HEK293T (cell line): ENCODE data around the gene ATP8A2.

ENCODE experiments used
- CTCF ChIA-PET: fragments of 350-600 bp; formaldehyde crosslinking; extraction: SDS; loops from one replicate; lab custom pipeline; 2021; ENCODE audit warnings: antibody characterized with exemption, inconsistent platforms; lab: Yijun Ruan, JAX
- POLR2A ChIA-PET: fragments of 350-600 bp; formaldehyde crosslinking; extraction: SDS; loops from one replicate; lab custom pipeline; 2020; ENCODE audit warnings: antibody characterized with exemption, inconsistent platforms; lab: Yijun Ruan, JAX
- DNase-seq: peaks from one replicate; pipeline ENCODE4 v3.0.0; 2012; ENCODE audit warnings: mixed read lengths; ENCODE audit errors: extremely low spot score
- ARNT ChIP-seq: fragments of 450-650 bp; IDR thresholded peaks from 2 replicates; pipeline ENCODE4 v1.6.1; 2017; ENCODE audit warnings: mild to moderate bottlenecking
- BHLHE40 ChIP-seq: fragments of 450-650 bp; IDR thresholded peaks from 2 replicates; pipeline ENCODE4 v1.6.1; 2016; ENCODE audit warnings: mild to moderate bottlenecking, moderate library complexity, borderline replicate concordance
- CTBP1 ChIP-seq: fragments of 450-650 bp; IDR thresholded peaks from 2 replicates; pipeline ENCODE4 v1.6.1; 2016; ENCODE audit warnings: borderline replicate concordance
- ELF4 ChIP-seq: fragments of 450-650 bp; IDR thresholded peaks from 2 replicates; pipeline ENCODE4 v1.6.1; 2017; ENCODE audit warnings: antibody characterized with exemption
- FOXA1 ChIP-seq: fragments of 450-650 bp; IDR thresholded peaks from 2 replicates; pipeline ENCODE4 v1.6.1; 2016; ENCODE audit warnings: mild to moderate bottlenecking
- FOXK2 ChIP-seq: fragments of 450-650 bp; IDR thresholded peaks from 2 replicates; pipeline ENCODE4 v1.6.1; 2016; ENCODE audit warnings: mild to moderate bottlenecking
- FOXM1 ChIP-seq: fragments of 450-650 bp; IDR thresholded peaks from 2 replicates; pipeline ENCODE4 v1.6.1; 2017; ENCODE audit warnings: mild to moderate bottlenecking, borderline replicate concordance
- HDGF ChIP-seq: fragments of 450-650 bp; IDR thresholded peaks from 2 replicates; pipeline ENCODE4 v1.6.1; 2017; ENCODE audit warnings: antibody characterized with exemption, borderline replicate concordance
- L3MBTL2 ChIP-seq: fragments of 450-650 bp; conservative IDR thresholded peaks from 2 replicates; pipeline ENCODE4 v1.6.1; 2016; ENCODE audit warnings: mild to moderate bottlenecking
- LEF1 ChIP-seq: fragments of 450-650 bp; IDR thresholded peaks from 2 replicates; pipeline ENCODE4 v1.6.1; 2017; ENCODE audit warnings: mild to moderate bottlenecking, borderline replicate concordance
- NFRKB ChIP-seq: fragments of 450-650 bp; IDR thresholded peaks from 2 replicates; pipeline ENCODE4 v1.6.1; 2016; ENCODE audit warnings: mild to moderate bottlenecking, moderate library complexity
- SP1 ChIP-seq: fragments of 450-650 bp; IDR thresholded peaks from 2 replicates; pipeline ENCODE4 v1.6.1; 2017
- SUZ12 ChIP-seq: fragments of 450-650 bp; IDR thresholded peaks from 2 replicates; pipeline ENCODE4 v1.6.1; 2016; ENCODE audit warnings: mild to moderate bottlenecking
- TARDBP ChIP-seq: fragments of 450-650 bp; IDR thresholded peaks from 2 replicates; pipeline ENCODE4 v1.6.1; 2016
- ZNF384 ChIP-seq: fragments of 450-650 bp; IDR thresholded peaks from 2 replicates; pipeline ENCODE4 v1.6.1; 2016
- TF ChIP-seq, protein P1 (sequence below): fragments of 450-650 bp; IDR thresholded peaks from 2 replicates; pipeline ENCODE4 v1.6.1; 2016

Gene ATP8A2

DNA sequence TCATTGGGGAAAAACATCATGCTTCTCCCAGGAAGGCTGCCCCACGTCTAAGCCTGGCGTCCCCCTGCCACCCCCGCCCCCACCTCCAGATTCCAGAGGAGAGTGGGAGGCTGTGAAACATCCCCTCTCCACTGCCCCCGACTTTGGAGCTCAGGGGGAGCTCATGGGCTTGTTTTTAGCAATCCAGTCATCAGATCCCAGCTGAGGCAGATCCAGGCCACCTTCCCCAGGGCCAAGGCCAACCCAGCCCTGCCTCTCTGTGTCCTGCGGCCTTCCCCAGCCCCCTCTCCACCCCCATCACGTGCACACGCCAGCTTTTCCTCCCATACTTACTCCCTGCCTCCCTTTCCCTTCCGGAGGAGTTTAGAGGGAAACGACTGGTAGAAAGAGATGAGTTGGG, 641.2 kb downstream of the ATP8A2 start:
- ChIA-PET CTCF (no interaction called here), POLR2A (no interaction called here)
- no peak for DNase-seq
- TF ChIP-seq HDGF: no peak
- TF ChIP-seq SUZ12: no peak
- no peak for TF ChIP-seq LEF1
- TF ChIP-seq NFRKB: no peak
- TF ChIP-seq, protein P1, sequence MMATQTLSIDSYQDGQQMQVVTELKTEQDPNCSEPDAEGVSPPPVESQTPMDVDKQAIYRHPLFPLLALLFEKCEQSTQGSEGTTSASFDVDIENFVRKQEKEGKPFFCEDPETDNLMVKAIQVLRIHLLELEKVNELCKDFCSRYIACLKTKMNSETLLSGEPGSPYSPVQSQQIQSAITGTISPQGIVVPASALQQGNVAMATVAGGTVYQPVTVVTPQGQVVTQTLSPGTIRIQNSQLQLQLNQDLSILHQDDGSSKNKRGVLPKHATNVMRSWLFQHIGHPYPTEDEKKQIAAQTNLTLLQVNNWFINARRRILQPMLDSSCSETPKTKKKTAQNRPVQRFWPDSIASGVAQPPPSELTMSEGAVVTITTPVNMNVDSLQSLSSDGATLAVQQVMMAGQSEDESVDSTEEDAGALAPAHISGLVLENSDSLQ: no peak
- TF ChIP-seq ARNT: no peak
- TF ChIP-seq FOXM1: no peak
- no peak for TF ChIP-seq TARDBP
- TF ChIP-seq ZNF384: no peak
- TF ChIP-seq FOXK2: no peak
- TF ChIP-seq BHLHE40: no peak
- TF ChIP-seq FOXA1: no peak
- TF ChIP-seq CTBP1: no peak
- TF ChIP-seq SP1: no peak
- TF ChIP-seq L3MBTL2: no peak
- no peak for TF ChIP-seq ELF4

DNA sequence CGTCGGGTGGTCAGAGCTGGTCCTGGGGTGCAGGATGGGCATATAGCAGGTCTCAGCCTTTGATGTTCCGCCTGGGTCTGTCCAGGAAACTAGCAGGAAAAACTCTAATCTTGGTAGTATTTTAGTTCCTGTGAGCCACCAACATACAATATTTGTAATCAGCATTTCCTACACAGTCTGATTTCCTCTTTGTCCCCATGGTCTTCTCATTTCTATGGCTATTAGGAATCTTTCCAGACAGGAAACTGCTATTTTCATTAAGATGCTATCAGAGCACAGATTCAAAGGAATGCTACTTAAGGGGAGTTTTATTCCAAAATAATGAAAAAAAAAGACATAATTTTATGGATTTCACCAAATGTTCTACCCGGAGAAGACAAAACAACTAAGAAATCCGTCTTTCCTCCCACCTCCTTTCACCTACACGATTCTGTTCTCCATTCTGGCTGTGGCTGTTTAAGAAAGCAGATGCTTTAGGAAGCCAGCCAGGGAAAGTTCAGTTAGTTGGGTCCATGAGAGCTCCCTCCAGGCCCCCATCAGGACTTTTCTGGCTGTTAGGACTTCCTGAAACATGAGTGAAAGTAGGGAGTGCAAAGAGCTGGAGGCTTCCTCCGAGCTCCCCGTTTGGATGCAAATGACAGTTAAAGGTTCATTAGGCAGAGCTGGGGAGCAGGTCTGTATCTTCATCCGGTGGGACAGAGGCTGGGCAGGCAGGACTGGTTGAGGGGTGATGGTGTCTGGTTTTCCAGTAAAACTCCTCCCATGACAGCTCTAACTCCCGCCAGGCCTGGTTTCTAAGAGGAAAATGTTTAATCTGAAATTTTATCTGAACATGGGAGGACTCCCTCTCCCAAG, 643.7 kb downstream of the ATP8A2 start:
- no peak for DNase-seq
- POLR2A ChIA-PET: no interaction called here
- TF ChIP-seq CTBP1: no peak
- TF ChIP-seq TARDBP: no peak
- TF ChIP-seq, protein P1: no peak
- no peak for TF ChIP-seq LEF1
- TF ChIP-seq FOXA1: no peak
- no peak for TF ChIP-seq HDGF
- TF ChIP-seq ZNF384: no peak
- no peak for TF ChIP-seq L3MBTL2
- CTCF ChIA-PET: no interaction called here

DNA sequence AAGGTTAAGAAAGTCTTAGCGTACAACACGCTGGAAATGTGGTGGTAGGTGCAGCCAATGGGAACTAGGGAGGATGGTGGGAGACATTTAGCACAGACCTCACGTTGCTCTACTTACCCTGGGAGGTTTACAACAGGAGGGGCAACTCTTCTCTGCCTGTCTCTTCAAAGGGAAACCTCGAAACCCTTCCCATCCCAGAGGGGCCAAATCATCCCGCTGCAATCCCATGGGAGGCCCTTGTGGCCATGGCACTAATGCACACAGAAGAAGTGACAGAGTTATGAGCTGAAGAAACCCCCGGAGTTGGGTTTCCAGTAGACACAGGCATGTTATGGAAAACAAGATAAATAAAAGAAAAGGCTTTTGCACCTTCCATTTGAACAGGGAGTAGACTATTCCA, 644.4 kb downstream of the ATP8A2 start:
- no peak for DNase-seq
- TF ChIP-seq SUZ12: no peak
- TF ChIP-seq NFRKB: no peak
- no peak for TF ChIP-seq CTBP1
- TF ChIP-seq ARNT: no peak
- TF ChIP-seq ELF4: no peak
- no peak for TF ChIP-seq FOXA1
- no peak for TF ChIP-seq ZNF384
- TF ChIP-seq TARDBP: no peak
- TF ChIP-seq SP1: no peak
- no peak for TF ChIP-seq L3MBTL2
- TF ChIP-seq FOXK2: no peak
- no peak for TF ChIP-seq BHLHE40
- CTCF ChIA-PET: no interaction called here
- POLR2A ChIA-PET: no interaction called here

DNA sequence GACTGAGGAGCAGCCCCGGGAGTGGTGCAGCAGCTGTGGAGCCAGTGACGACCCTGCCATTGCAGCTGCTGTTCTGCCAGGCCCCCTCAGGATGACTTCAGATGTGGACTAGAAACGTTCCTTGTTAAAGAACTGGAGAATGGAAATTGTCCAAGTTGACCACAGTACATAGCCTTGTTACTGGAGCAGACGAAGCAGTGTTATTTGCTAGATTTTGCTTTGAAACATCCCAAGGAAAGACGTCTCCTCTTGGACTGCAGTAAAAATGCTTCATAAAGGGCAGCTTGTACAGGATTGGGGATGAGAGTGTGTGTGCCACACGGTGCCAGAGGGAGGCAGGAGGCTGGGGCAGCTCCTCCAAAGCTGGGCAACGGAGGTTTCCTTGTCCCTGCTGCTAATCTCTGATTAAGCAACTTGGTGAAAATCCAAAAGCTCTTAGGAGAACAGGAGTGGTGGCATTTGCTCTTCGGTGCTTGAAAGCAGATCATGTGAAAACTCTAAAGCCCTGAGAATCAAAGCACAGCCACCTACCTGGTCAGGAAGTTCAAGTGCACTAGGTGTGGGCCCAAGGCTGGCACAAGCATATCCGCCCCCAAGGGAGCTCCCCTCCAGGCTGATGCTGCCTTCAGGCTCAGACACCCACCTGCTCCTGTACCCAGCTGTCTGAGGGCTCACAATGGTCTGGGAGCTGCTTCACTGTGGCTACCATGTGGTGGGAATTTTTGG, 645.6 kb downstream of the ATP8A2 start:
- DNase-seq: no peak
- POLR2A ChIA-PET: no interaction called here
- CTCF ChIA-PET: interaction anchor here (0.6 kb wide), 1 partner anchor 12 kb away, joined by 3 read pairs; no protein-coding TSS in a partner anchor
- no peak for TF ChIP-seq SP1
- no peak for TF ChIP-seq LEF1
- no peak for TF ChIP-seq FOXA1
- no peak for TF ChIP-seq SUZ12
- TF ChIP-seq FOXK2: no peak
- no peak for TF ChIP-seq NFRKB
- TF ChIP-seq ELF4: no peak
- no peak for TF ChIP-seq L3MBTL2
- TF ChIP-seq, protein P1: no peak
- TF ChIP-seq HDGF: no peak
- no peak for TF ChIP-seq ZNF384
- no peak for TF ChIP-seq BHLHE40
- TF ChIP-seq CTBP1: no peak
- TF ChIP-seq ARNT: no peak

DNA sequence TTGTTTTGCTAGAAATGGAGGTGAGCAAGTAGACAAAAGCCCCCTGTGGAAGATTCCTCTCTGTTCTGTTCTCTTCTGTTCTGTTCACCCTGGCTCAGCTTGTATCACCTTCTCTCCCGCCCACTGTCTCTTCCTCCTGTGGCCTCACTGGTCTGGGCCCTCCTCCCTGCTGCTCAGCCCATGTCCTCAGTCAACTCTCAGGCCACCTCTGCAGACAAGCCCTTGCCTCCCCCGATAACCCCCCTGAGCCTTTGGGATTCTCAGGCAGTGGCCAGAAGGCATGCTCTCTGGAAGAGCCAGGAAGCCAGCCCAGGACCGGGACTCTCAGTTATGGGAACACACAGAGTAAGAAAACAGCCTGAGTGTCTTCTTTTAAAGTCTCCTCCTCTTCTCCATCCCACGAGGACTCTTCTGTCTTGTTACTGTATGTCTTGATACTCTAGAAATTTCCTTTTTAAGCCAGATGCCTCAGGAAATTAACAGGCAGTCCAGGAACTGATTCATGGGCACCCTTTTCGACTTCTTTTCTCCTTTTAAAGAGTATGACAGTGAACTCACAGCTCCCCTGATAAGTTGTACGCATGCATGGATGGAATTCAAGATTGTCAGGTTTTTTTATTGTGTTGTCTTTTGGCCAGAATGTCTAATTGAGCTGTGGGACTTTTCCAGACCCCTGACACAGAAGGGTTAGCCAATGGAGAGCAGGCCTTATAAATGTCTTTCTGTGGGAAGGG, 646.3 kb downstream of the ATP8A2 start:
- no peak for DNase-seq
- POLR2A ChIA-PET: no interaction called here
- CTCF ChIA-PET: interaction anchor here (0.6 kb wide), 1 partner anchor 12 kb away, joined by 3 read pairs; no protein-coding TSS in a partner anchor
- no peak for TF ChIP-seq SP1
- no peak for TF ChIP-seq SUZ12
- TF ChIP-seq FOXA1: no peak
- TF ChIP-seq L3MBTL2: no peak
- no peak for TF ChIP-seq LEF1
